Measurements from ENCODE around the gene TAF3.
A peak's percentile ranks its signal among the peaks of the same experiment; 100 is the strongest.

Gene TAF3

GRCh38 chr10:8052956-8053445, 234.7 kb downstream of the TAF3 start:
- peak overlapping the region; percentile 74 for H3K4me3 ChIP-seq
- TF ChIP-seq, protein P1, sequence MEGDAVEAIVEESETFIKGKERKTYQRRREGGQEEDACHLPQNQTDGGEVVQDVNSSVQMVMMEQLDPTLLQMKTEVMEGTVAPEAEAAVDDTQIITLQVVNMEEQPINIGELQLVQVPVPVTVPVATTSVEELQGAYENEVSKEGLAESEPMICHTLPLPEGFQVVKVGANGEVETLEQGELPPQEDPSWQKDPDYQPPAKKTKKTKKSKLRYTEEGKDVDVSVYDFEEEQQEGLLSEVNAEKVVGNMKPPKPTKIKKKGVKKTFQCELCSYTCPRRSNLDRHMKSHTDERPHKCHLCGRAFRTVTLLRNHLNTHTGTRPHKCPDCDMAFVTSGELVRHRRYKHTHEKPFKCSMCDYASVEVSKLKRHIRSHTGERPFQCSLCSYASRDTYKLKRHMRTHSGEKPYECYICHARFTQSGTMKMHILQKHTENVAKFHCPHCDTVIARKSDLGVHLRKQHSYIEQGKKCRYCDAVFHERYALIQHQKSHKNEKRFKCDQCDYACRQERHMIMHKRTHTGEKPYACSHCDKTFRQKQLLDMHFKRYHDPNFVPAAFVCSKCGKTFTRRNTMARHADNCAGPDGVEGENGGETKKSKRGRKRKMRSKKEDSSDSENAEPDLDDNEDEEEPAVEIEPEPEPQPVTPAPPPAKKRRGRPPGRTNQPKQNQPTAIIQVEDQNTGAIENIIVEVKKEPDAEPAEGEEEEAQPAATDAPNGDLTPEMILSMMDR (IDR thresholded peaks at IDR 0.05) = peak; percentile 73
- DNase-seq (ENCODE audit: low spot score) = no peak
- no peak overlapping the region for H3K27ac ChIP-seq

DNA sequence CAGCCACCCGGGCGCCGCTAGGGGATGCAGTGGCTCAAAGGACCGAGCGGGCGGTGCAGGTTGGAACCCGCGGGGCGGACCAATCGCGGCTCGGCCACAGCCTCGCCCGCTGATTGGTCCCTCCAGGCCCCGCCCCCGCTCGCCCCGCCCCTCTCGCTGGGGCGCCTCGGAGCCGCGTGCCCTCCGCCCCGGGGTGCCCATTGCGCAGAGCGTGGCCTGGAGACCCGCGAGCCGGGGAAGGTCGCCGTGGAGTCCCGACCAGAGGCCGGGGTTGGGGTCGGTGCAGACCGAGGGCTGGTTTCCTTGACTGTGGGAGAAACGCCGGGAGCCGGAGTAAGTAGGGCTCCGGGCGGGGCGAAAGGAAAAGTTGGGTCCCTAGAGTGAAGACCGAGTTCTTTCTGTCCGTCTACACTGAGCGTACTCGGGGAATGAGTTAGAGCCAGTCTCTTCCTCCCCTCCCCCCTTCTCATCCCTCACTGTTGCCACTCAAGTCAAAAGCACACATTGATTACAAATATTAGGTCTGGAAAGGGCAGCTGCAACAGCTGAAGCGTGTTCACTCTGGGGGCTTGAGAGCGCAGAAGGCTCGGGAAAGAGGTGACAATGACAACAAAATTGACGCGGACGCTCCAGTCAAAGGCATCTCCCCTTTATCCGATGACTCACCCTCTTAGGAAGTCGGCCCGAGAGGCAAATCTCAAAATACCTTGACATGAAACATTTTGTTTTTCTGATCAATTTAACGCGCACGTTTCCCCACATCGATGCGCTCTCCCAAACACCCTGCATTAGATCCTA, 235.3 kb downstream of the TAF3 start:
- no peak for DNase-seq (ENCODE audit: low spot score)

DNA sequence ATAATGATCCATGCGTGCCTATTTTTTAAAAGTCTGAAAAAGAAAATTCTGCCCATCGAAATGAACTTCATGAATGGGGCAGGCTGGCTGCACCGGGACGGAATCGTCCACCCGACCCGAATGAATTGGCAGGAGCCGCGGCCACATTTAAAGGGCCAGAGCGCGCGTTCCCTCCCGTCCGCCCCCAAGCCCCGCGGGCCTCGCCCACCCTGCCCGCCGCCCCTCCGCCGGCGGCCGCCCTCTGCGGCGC, 235.9 kb downstream of the TAF3 start:
- TF ChIP-seq, protein P1 (IDR thresholded peaks at IDR 0.05) = no peak
- Histone ChIP-seq H3K4me3 (peak overlapping the region; percentile 74), H3K27ac (peak overlapping the region in 1 of 2 donors; percentile 51)
- DNase-seq (ENCODE audit: low spot score) = no peak

More for the DNA sequence above, 235.3 kb downstream of the TAF3 start:
- Histone ChIP-seq H3K4me3 (peak overlapping the region; percentile 74), H3K27ac (peak overlapping the region in 1 of 2 donors; percentile 51)
- TF ChIP-seq, protein P1 (IDR thresholded peaks at IDR 0.05) = no peak

GRCh38 chr10:8054494-8055407, 236.4 kb downstream of the TAF3 start, which contains the start of gene GATA3:
Gene GATA3, plus strand, starts transcription at chr10:8054688. Its CDS starts 968 bp downstream, at chr10:8055656.
- DNase-seq (ENCODE audit: low spot score) = no peak
- peak within 1 kb of the TSS; percentile 74 for H3K4me3 ChIP-seq
- TF ChIP-seq, protein P1 (IDR thresholded peaks at IDR 0.05) = no peak
- H3K27ac ChIP-seq = peak within 1 kb of the TSS in 1 of 2 donors; percentile 51

- no peak for DNase-seq (ENCODE audit: low spot score)
- TF ChIP-seq, protein P1 (IDR thresholded peaks at IDR 0.05) = no peak
- Histone ChIP-seq H3K27ac (peak overlapping the region in 1 of 2 donors; percentile 23), H3K4me3 (peak overlapping the region; percentile 74)
Measured at GRCh38 chr10:8055420-8056349, 237.4 kb downstream of the TAF3 start.

- TF ChIP-seq, protein P1 (IDR thresholded peaks at IDR 0.05) = no peak
Measured at GRCh38 chr10:8056378-8056777, 238.1 kb downstream of the TAF3 start.

More at GRCh38 chr10:8056378-8056777, 238.1 kb downstream of the TAF3 start:
- peak overlapping the region; percentile 74 for H3K4me3 ChIP-seq
- H3K27ac ChIP-seq = no peak overlapping the region
- DNase-seq (ENCODE audit: low spot score) = no peak

Data from coronary artery (tissue), 2 donors.